Measurements from ENCODE around the gene COA4. TPM values are rescaled to one million over a fixed set of nuclear protein-coding genes. Genes with fewer than 3 reads are reported as not detected.

The COA4 gene
- total RNA-seq, 1 experiment from 2014 or later, result 127 TPM

DNA sequence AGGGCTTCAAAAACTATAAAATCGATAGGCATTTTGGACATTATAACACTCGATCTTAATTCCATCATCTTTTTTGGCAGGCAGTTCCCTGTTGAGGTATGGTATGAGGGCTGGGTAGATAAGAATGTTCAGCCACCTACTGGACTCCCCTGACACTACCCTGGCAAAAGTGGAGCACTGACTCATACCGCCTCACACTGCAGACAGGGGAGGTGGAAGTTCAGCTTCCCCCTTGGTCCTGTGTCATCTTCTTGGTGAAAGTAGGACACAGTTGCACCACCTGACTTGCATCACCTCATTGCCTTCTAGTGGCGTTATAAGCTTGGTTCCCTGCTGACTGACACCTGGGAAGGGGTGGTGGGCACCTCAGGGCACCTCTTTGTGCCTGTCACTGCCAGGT, 30.5 kb upstream of the COA4 start:
- H3K4me3 ChIP-seq (ENCODE audit: low read depth, low read length), result no peak overlapping the region
- no TSS peak for BruUV-seq (replicated peaks)
- H3K4me1 ChIP-seq, result no peaks in the 10 kb centered on the region
- no peaks in the 10 kb centered on the region for H3K9me3 ChIP-seq
- peaks cover 2% of the 10 kb centered on the region; the same call in 1 of the 2 replicates for H3K36me3 ChIP-seq (ENCODE audit: control insufficient read depth, insufficient read depth, low read length)
- H3K27ac Mint-ChIP-seq (ENCODE audit: unreplicated experiment), result no peak overlapping the region
- intact Hi-C loops (cut with micrococcal nuclease; ENCODE audit: unreplicated experiment), result no loop called here
- ChIA-PET POLR2A (no interaction called here), CTCF (no interaction called here)
- peaks cover 31% of the 10 kb centered on the region for H3K36me3 Mint-ChIP-seq (ENCODE audit: insufficient read depth, unreplicated experiment)
- TF ChIP-seq, protein P1, sequence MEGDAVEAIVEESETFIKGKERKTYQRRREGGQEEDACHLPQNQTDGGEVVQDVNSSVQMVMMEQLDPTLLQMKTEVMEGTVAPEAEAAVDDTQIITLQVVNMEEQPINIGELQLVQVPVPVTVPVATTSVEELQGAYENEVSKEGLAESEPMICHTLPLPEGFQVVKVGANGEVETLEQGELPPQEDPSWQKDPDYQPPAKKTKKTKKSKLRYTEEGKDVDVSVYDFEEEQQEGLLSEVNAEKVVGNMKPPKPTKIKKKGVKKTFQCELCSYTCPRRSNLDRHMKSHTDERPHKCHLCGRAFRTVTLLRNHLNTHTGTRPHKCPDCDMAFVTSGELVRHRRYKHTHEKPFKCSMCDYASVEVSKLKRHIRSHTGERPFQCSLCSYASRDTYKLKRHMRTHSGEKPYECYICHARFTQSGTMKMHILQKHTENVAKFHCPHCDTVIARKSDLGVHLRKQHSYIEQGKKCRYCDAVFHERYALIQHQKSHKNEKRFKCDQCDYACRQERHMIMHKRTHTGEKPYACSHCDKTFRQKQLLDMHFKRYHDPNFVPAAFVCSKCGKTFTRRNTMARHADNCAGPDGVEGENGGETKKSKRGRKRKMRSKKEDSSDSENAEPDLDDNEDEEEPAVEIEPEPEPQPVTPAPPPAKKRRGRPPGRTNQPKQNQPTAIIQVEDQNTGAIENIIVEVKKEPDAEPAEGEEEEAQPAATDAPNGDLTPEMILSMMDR (IDR thresholded peaks at IDR 0.05; ENCODE audit: insufficient read depth in 1 of 2, low read depth in 1 of 2, low read length in 1 of 2, severe bottlenecking in 1 of 2, unreplicated experiment in 1 of 2), result peak in 1 of 2 experiments; percentile 5
- no peaks in the 10 kb centered on the region for H3K9me3 Mint-ChIP-seq (ENCODE audit: unreplicated experiment)
- H3K4me1 Mint-ChIP-seq (ENCODE audit: low read depth, unreplicated experiment), result no peaks in the 10 kb centered on the region
- H3K27me3 Mint-ChIP-seq (ENCODE audit: insufficient read depth, unreplicated experiment), result no peaks in the 10 kb centered on the region
- peak in 1 of 2 experiments; percentile 20 for DNase-seq
- no peaks in the 10 kb centered on the region for H3K27me3 ChIP-seq (replicated peaks; ENCODE audit: control insufficient read depth, insufficient read depth, low read length)
- H3K4me3 Mint-ChIP-seq (ENCODE audit: unreplicated experiment), result no peak overlapping the region

DNA sequence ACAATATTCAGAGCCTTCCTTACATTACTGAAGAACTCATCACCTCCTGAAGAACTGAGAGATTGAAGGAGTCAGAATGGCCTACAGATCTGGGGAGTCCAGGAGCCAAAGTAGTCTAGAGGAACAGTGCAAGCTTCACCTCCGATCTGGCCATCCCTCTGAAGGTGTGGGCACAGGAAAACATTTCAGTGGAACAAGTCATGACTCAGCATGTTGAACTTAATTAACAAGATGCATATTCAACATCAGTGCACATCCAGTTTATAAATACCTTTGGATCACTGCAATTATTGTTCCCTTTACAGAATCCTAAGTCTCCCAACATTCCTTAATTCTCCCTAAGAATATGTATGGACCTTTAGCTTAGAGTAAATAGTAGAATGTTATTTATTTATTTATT, 25.7 kb upstream of the COA4 start:
- BruUV-seq (replicated peaks), result no TSS peak
- no peaks in the 10 kb centered on the region for H3K27me3 ChIP-seq (replicated peaks; ENCODE audit: control insufficient read depth, insufficient read depth, low read length)
- peaks cover 57% of the 10 kb centered on the region for H3K36me3 Mint-ChIP-seq (ENCODE audit: insufficient read depth, unreplicated experiment)
- ChIA-PET POLR2A (no interaction called here), CTCF (no interaction called here)
- H3K4me3 Mint-ChIP-seq (ENCODE audit: unreplicated experiment), result no peak overlapping the region
- intact Hi-C loops (cut with micrococcal nuclease; ENCODE audit: unreplicated experiment), result no loop called here
- H3K9me3 ChIP-seq, result 0 out of 2 replicates have a peak, but pooled peaks cover 3% of the 10 kb centered on the region
- no peak overlapping the region for H3K4me3 ChIP-seq (ENCODE audit: low read depth, low read length)
- H3K9me3 Mint-ChIP-seq (ENCODE audit: unreplicated experiment), result no peaks in the 10 kb centered on the region
- H3K27ac Mint-ChIP-seq (ENCODE audit: unreplicated experiment), result no peak overlapping the region
- no peaks in the 10 kb centered on the region for H3K27me3 Mint-ChIP-seq (ENCODE audit: insufficient read depth, unreplicated experiment)
- H3K36me3 ChIP-seq (ENCODE audit: control insufficient read depth, insufficient read depth, low read length), result peaks cover 6% of the 10 kb centered on the region
- H3K4me1 Mint-ChIP-seq (ENCODE audit: low read depth, unreplicated experiment), result no peaks in the 10 kb centered on the region
- TF ChIP-seq, protein P1 (IDR thresholded peaks at IDR 0.05; ENCODE audit: insufficient read depth in 1 of 2, low read depth in 1 of 2, low read length in 1 of 2, severe bottlenecking in 1 of 2, unreplicated experiment in 1 of 2), result no peak
- DNase-seq, result no peak
- H3K4me1 ChIP-seq, result no peaks in the 10 kb centered on the region

DNA sequence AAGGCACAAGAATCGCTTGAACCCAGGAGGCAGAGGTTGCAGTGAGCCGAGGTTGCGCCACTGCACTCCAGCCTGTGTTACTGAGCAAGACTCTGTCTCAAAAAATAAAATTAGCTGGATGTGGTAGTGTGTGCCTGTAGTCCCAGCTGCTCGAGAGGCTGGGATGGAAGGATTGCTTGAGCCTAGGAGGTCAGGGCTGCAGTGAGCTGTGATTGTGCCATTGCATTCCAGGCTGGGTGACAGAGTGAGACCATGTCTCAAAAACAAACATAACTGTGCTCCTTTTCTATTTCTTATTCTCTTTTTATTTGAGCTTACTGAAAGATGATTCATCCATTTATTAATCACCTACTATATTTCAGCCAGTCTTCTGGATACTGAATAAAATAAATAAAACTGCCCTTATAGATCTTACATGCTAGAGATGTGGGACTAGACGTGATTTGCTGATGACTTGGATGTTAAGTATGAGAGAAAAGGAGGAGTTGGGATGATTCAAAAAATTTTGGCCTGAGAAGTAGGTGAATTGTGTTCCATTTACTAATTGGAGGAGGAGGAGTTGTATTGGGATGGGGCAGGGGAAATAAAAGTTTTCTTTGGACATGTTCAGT, 18.2 kb upstream of the COA4 start:
- no TSS peak for BruUV-seq (replicated peaks)
- POLR2A ChIA-PET, result no interaction called here
- no peaks in the 10 kb centered on the region for H3K9me3 ChIP-seq

More for the DNA sequence above, 18.2 kb upstream of the COA4 start:
- Mint-ChIP-seq H3K4me3 (ENCODE audit: unreplicated experiment) (no peak overlapping the region), H3K4me1 (ENCODE audit: low read depth, unreplicated experiment) (no peaks in the 10 kb centered on the region), H3K27ac (ENCODE audit: unreplicated experiment) (no peak overlapping the region), H3K36me3 (ENCODE audit: insufficient read depth, unreplicated experiment) (peaks cover 24% of the 10 kb centered on the region), H3K27me3 (ENCODE audit: insufficient read depth, unreplicated experiment) (no peaks in the 10 kb centered on the region), H3K9me3 (ENCODE audit: unreplicated experiment) (no peaks in the 10 kb centered on the region)
- no peaks in the 10 kb centered on the region for H3K4me1 ChIP-seq
- TF ChIP-seq, protein P1 (IDR thresholded peaks at IDR 0.05; ENCODE audit: insufficient read depth in 1 of 2, low read depth in 1 of 2, low read length in 1 of 2, severe bottlenecking in 1 of 2, unreplicated experiment in 1 of 2), result no peak
- peaks cover 5% of the 10 kb centered on the region for H3K36me3 ChIP-seq (ENCODE audit: control insufficient read depth, insufficient read depth, low read length)
- CTCF ChIA-PET, result no interaction called here
- intact Hi-C loops (cut with micrococcal nuclease; ENCODE audit: unreplicated experiment), result no loop called here
- no peaks in the 10 kb centered on the region for H3K27me3 ChIP-seq (replicated peaks; ENCODE audit: control insufficient read depth, insufficient read depth, low read length)
- no peak overlapping the region for H3K4me3 ChIP-seq (ENCODE audit: low read depth, low read length)
- DNase-seq, result no peak
